ENCODE measurements around the gene AKAP4. TPM values are rescaled to one million over a fixed set of nuclear protein-coding genes. Genes with fewer than 3 reads are reported as not detected.

Gene AKAP4
- total and polyA plus RNA-seq, 2 of the 13 experiments (the other 11 are each of a cell fraction or from before 2014, with no cell fraction given) = not detected

GRCh38 chrX:50180073-50180940 lies 20.5 kb downstream of the AKAP4 start (continued):
- TF ChIP-seq CTCF (CRISPR knock-in tag; IDR thresholded peaks at IDR 0.05) (no peak), HNF4A (CRISPR knock-in tag; IDR thresholded peaks at IDR 0.05) (0 out of 2 replicates have a peak, but pooled peaks have one; percentile 11), TBP (CRISPR knock-in tag; IDR thresholded peaks at IDR 0.05) (no peak), GATAD2A (CRISPR knock-in tag; IDR thresholded peaks at IDR 0.05) (no peak), NR3C1 (CRISPR knock-in tag; IDR thresholded peaks at IDR 0.05) (no peak), SAP130 (CRISPR knock-in tag; IDR thresholded peaks at IDR 0.05; ENCODE audit: low read depth) (no peak)

- WGBS (ENCODE audit: low lambda C conversion rate) = 26% methylated on average over 3 of the region's 3 CpGs
- Histone ChIP-seq H3K9ac (ENCODE audit: insufficient read depth, low read depth, low read length) (no peak overlapping the region), H3K4me3 (replicated peaks in 1 of 3; ENCODE audit: insufficient read depth in 1 of 3, low read depth in 2 of 3, low read length in 3 of 3) (no peak overlapping the region), H3K27ac (ENCODE audit: extremely low read length, insufficient read depth, low read length) (no peak overlapping the region), H3K79me2 (ENCODE audit: insufficient read depth, low read length) (no peaks in the 10 kb centered on the region), H3K9me3 (ENCODE audit: low read length) (no peaks in the 10 kb centered on the region), H2AFZ (ENCODE audit: low read length) (no peak overlapping the region), H3K4me2 (ENCODE audit: low read depth, low read length) (no peak overlapping the region), H4K20me1 (ENCODE audit: insufficient read depth, low read length) (no peaks in the 10 kb centered on the region), H3K27me3 (ENCODE audit: control insufficient read depth in 1 of 2, insufficient read depth in 2 of 2, low read length in 2 of 2) (no peaks in the 10 kb centered on the region), H3K36me3 (replicated peaks in 1 of 2; ENCODE audit: control insufficient read depth in 1 of 2, insufficient read depth in 2 of 2, low read length in 2 of 2) (no peaks in the 10 kb centered on the region), H3K4me1 (ENCODE audit: insufficient read depth, low read length) (peaks cover 8% of the 10 kb centered on the region; the same call in 1 of the 2 replicates)
- no TSS peak for BruUV-seq (replicated peaks)
- in situ Hi-C loops (cut with HindIII; ENCODE audit: extremely low pct_ligation_motif_present, low pct_unique_long_range_greater_than_20kb) = no loop called here
- CTCF ChIA-PET (ENCODE audit: low intra/inter-chr PET ratio, low total read pairs) = no interaction called here
- DNase-seq (ENCODE audit: low spot score) (no peak), ATAC-seq (no peak), FAIRE-seq (no peak)
- intact Hi-C loops (cut with micrococcal nuclease; ENCODE audit: unreplicated experiment) = no loop called here
- POLR2A ChIA-PET = no interaction called here
- TF ChIP-seq PCBP2 (optimal IDR thresholded peaks at IDR 0.05; ENCODE audit: low read depth, low read length, poor library complexity, severe bottlenecking) (no peak), ZBTB14 (CRISPR knock-in tag; IDR thresholded peaks at IDR 0.05) (no peak), AKNA (CRISPR knock-in tag; IDR thresholded peaks at IDR 0.05; ENCODE audit: borderline replicate concordance) (no peak), JUNB (CRISPR knock-in tag; IDR thresholded peaks at IDR 0.05; ENCODE audit: borderline replicate concordance) (no peak), ZNF776 (CRISPR knock-in tag; IDR thresholded peaks at IDR 0.05) (no peak), SNAPC2 (CRISPR knock-in tag; IDR thresholded peaks at IDR 0.05) (no peak), ZBTB38 (CRISPR knock-in tag; IDR thresholded peaks at IDR 0.05) (no peak)
Observed at GRCh38 chrX:50169717-50170116, 31.1 kb downstream of the AKAP4 start.
